ENCODE measurements around the gene SIRT6. TPM values are rescaled to one million over a fixed set of nuclear protein-coding genes. Genes with fewer than 3 reads are reported as not detected.

The SIRT6 gene
- polyA plus RNA-seq, 1 donor from 2014 or later = 42.8 TPM

GRCh38 chr19:4206818-4207484, 24.6 kb upstream of the SIRT6 start:
- H3K4me2 ChIP-seq (ENCODE audit: low read length) = no peak overlapping the region
- H3K27ac ChIP-seq (ENCODE audit: low read length) = no peak overlapping the region
- H4K20me1 ChIP-seq (ENCODE audit: insufficient read depth) = no peaks in the 10 kb centered on the region
- H3K79me2 ChIP-seq (replicated peaks; ENCODE audit: insufficient read depth, low read length) = no peaks in the 10 kb centered on the region
- H3K9me2 ChIP-seq (ENCODE audit: insufficient read depth, low read length) = no peaks in the 10 kb centered on the region
- H3K27me3 ChIP-seq (ENCODE audit: insufficient read depth, low read depth, low read length) = no peaks in the 10 kb centered on the region
- no peak overlapping the region for H2AFZ ChIP-seq (ENCODE audit: low read depth, low read length)
- no peaks in the 10 kb centered on the region for H3F3A ChIP-seq (ENCODE audit: insufficient read depth, low read length, poor library complexity, severe bottlenecking)
- H3K9ac ChIP-seq (ENCODE audit: low read length) = no peak overlapping the region
- no peak overlapping the region for H3K4me3 ChIP-seq (ENCODE audit: low read length)
- H3K9me3 ChIP-seq (ENCODE audit: low read length) = no peaks in the 10 kb centered on the region
- H3K36me3 ChIP-seq (ENCODE audit: insufficient read depth, low read length) = no peaks in the 10 kb centered on the region
- no peak for TF ChIP-seq POLR2AphosphoS5 (IDR thresholded peaks at IDR 0.05)
- no peak for TF ChIP-seq REST (IDR thresholded peaks at IDR 0.05; ENCODE audit: borderline replicate concordance)
- TF ChIP-seq CTCF (IDR thresholded peaks at IDR 0.05; ENCODE audit: poor library complexity, severe bottlenecking) = peak; percentile 33
- no peak for TF ChIP-seq RAD21 (conservative IDR thresholded peaks at IDR 0.05)
- no peak for TF ChIP-seq EP300 (conservative IDR thresholded peaks at IDR 0.05; ENCODE audit: poor library complexity, severe bottlenecking)
- TF ChIP-seq EZH2 (IDR thresholded peaks at IDR 0.05; ENCODE audit: borderline replicate concordance, insufficient read depth, low read length, poor library complexity, severe bottlenecking) = no peak
- TF ChIP-seq SMC3 (conservative IDR thresholded peaks at IDR 0.05; ENCODE audit: poor library complexity) = peak; percentile 22

GRCh38 chr19:4201798-4202197, 19.4 kb upstream of the SIRT6 start:
- Histone ChIP-seq H3K9me2 (ENCODE audit: insufficient read depth, low read length) (no peaks in the 10 kb centered on the region), H3K79me2 (replicated peaks; ENCODE audit: insufficient read depth, low read length) (no peaks in the 10 kb centered on the region), H3K4me2 (ENCODE audit: low read length) (no peak overlapping the region), H3K9me3 (ENCODE audit: low read length) (no peaks in the 10 kb centered on the region), H3K36me3 (ENCODE audit: insufficient read depth, low read length) (no peaks in the 10 kb centered on the region), H3K9ac (ENCODE audit: low read length) (no peak overlapping the region), H2AFZ (ENCODE audit: low read depth, low read length) (no peak overlapping the region), H3F3A (ENCODE audit: insufficient read depth, low read length, poor library complexity, severe bottlenecking) (no peaks in the 10 kb centered on the region), H3K27ac (ENCODE audit: low read length) (no peak overlapping the region), H4K20me1 (ENCODE audit: insufficient read depth) (no peaks in the 10 kb centered on the region), H3K4me3 (ENCODE audit: low read length) (no peak overlapping the region), H3K27me3 (ENCODE audit: insufficient read depth, low read depth, low read length) (peaks cover 38% of the 10 kb centered on the region)
- no peak for TF ChIP-seq TAF1 (IDR thresholded peaks at IDR 0.05; ENCODE audit: low read depth)
- TF ChIP-seq MXI1 (conservative IDR thresholded peaks at IDR 0.05; ENCODE audit: poor library complexity, severe bottlenecking) = no peak
- TF ChIP-seq REST (IDR thresholded peaks at IDR 0.05; ENCODE audit: borderline replicate concordance) = no peak
- TF ChIP-seq RAD21 (conservative IDR thresholded peaks at IDR 0.05) = no peak
- TF ChIP-seq EZH2 (IDR thresholded peaks at IDR 0.05; ENCODE audit: borderline replicate concordance, insufficient read depth, low read length, poor library complexity, severe bottlenecking) = no peak
- no peak for TF ChIP-seq POLR2AphosphoS5 (IDR thresholded peaks at IDR 0.05)
- no peak for TF ChIP-seq CTCF (IDR thresholded peaks at IDR 0.05; ENCODE audit: poor library complexity, severe bottlenecking)
- no peak for TF ChIP-seq SMC3 (conservative IDR thresholded peaks at IDR 0.05; ENCODE audit: poor library complexity)
- TF ChIP-seq EP300 (conservative IDR thresholded peaks at IDR 0.05; ENCODE audit: poor library complexity, severe bottlenecking) = no peak
